ENCODE measurements around the gene ITFG2. TPM values are rescaled to one million over a fixed set of nuclear protein-coding genes. Genes with fewer than 3 reads are reported as not detected.

ITFG2 gene
- total RNA-seq, 3 donors from 2014 or later (not counting 1 experiment from before 2014, with no cell fraction given): 58.6 to 72.0 (median 59.9) TPM

GRCh38 chr12:2857021-2857431 is 44.6 kb downstream of the ITFG2 start, which contains the start of gene TEX52:
Gene TEX52 (minus strand): TSS chr12:2857039. CDS start chr12:2857026, 13 bp downstream.
- no peaks in the 10 kb centered on the region for H3K9me3 Mint-ChIP-seq
- H3K4me1 Mint-ChIP-seq: peaks cover 0 to 5% of the 10 kb centered on the region in 2 donors
- Histone ChIP-seq H3K4me1 (ENCODE audit: control insufficient read depth, insufficient read depth, low read length) (peaks cover under 1% of the 10 kb centered on the region), H3K27ac (ENCODE audit: low read length) (no peak within 1 kb of the TSS), H3K27me3 (ENCODE audit: control insufficient read depth, insufficient read depth, low read length) (no peaks in the 10 kb centered on the region), H3K4me3 (ENCODE audit: low read length) (no peak within 1 kb of the TSS), H3K36me3 (ENCODE audit: control insufficient read depth, insufficient read depth, low read length) (peaks cover 6% of the 10 kb centered on the region), H3K9me3 (ENCODE audit: control insufficient read depth, insufficient read depth, low read length) (no peaks in the 10 kb centered on the region)
- TF ChIP-seq, protein P1, sequence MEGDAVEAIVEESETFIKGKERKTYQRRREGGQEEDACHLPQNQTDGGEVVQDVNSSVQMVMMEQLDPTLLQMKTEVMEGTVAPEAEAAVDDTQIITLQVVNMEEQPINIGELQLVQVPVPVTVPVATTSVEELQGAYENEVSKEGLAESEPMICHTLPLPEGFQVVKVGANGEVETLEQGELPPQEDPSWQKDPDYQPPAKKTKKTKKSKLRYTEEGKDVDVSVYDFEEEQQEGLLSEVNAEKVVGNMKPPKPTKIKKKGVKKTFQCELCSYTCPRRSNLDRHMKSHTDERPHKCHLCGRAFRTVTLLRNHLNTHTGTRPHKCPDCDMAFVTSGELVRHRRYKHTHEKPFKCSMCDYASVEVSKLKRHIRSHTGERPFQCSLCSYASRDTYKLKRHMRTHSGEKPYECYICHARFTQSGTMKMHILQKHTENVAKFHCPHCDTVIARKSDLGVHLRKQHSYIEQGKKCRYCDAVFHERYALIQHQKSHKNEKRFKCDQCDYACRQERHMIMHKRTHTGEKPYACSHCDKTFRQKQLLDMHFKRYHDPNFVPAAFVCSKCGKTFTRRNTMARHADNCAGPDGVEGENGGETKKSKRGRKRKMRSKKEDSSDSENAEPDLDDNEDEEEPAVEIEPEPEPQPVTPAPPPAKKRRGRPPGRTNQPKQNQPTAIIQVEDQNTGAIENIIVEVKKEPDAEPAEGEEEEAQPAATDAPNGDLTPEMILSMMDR (IDR thresholded peaks at IDR 0.05): no peak
- H3K27me3 Mint-ChIP-seq (ENCODE audit: low read depth in 2 of 2): no peaks in the 10 kb centered on the region
- H3K4me3 Mint-ChIP-seq: no peak within 1 kb of the TSS
- intact Hi-C loops (cut with micrococcal nuclease): no loop called here
- DNase-seq: no peak
- ATAC-seq: no peak
- H3K36me3 Mint-ChIP-seq: no peaks in the 10 kb centered on the region
- WGBS (ENCODE audit: insufficient coverage): 91% methylated on average over 3 of the region's 3 CpGs
- H3K27ac Mint-ChIP-seq: no peak within 1 kb of the TSS

GRCh38 chr12:2857576-2857975 is 45.1 kb downstream of the ITFG2 start:
- Histone ChIP-seq H3K9me3 (ENCODE audit: control insufficient read depth, insufficient read depth, low read length) (no peaks in the 10 kb centered on the region), H3K27me3 (ENCODE audit: control insufficient read depth, insufficient read depth, low read length) (no peaks in the 10 kb centered on the region), H3K4me3 (ENCODE audit: low read length) (no peak overlapping the region), H3K27ac (ENCODE audit: low read length) (no peak overlapping the region), H3K4me1 (ENCODE audit: control insufficient read depth, insufficient read depth, low read length) (no peaks in the 10 kb centered on the region), H3K36me3 (ENCODE audit: control insufficient read depth, insufficient read depth, low read length) (peaks cover 6% of the 10 kb centered on the region)
- H3K9me3 Mint-ChIP-seq: no peaks in the 10 kb centered on the region
- no peak for DNase-seq
- peaks cover 0 to 5% of the 10 kb centered on the region in 2 donors for H3K4me1 Mint-ChIP-seq
- no peak overlapping the region for H3K27ac Mint-ChIP-seq
- intact Hi-C loops (cut with micrococcal nuclease): no loop called here
- 94% methylated on average over 7 of the region's 7 CpGs for WGBS (ENCODE audit: insufficient coverage)
- H3K36me3 Mint-ChIP-seq: no peaks in the 10 kb centered on the region
- TF ChIP-seq, protein P1 (IDR thresholded peaks at IDR 0.05): no peak
- no peak overlapping the region for H3K4me3 Mint-ChIP-seq
- no peaks in the 10 kb centered on the region for H3K27me3 Mint-ChIP-seq (ENCODE audit: low read depth in 2 of 2)
- no peak for ATAC-seq

DNA sequence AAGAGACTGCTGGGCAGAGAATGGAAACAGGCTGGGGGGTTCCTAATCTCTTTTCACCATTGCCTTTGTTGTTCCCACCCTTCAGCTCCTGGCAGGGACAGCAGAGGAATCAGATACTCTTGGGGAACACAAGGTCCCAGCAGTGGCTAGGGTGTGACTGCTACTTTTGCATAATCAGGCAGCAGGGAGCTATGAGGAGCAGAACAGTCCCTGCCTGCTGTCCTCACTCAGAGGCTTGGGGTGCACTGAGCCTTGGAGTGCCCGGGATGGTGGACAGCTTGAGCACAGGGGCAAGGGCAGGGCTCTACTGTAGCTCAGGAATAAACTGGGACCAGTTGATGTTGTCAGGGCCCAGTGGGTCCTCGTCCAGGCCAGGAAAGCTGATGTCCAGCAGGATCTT is 45.9 kb downstream of the ITFG2 start:
- H3K4me3 Mint-ChIP-seq: no peak overlapping the region
- peaks cover 6% of the 10 kb centered on the region for H3K36me3 ChIP-seq (ENCODE audit: control insufficient read depth, insufficient read depth, low read length)

More for the DNA sequence above, 45.9 kb downstream of the ITFG2 start:
- H3K27ac Mint-ChIP-seq: no peak overlapping the region
- H3K4me1 Mint-ChIP-seq: peaks cover 0 to 5% of the 10 kb centered on the region in 2 donors
- 95% methylated on average over 2 of the region's 2 CpGs for WGBS (ENCODE audit: insufficient coverage)
- H3K27me3 Mint-ChIP-seq (ENCODE audit: low read depth in 2 of 2): no peaks in the 10 kb centered on the region
- ATAC-seq: no peak
- intact Hi-C loops (cut with micrococcal nuclease): no loop called here
- Histone ChIP-seq H3K9me3 (ENCODE audit: control insufficient read depth, insufficient read depth, low read length) (no peaks in the 10 kb centered on the region), H3K27ac (ENCODE audit: low read length) (no peak overlapping the region), H3K4me1 (ENCODE audit: control insufficient read depth, insufficient read depth, low read length) (no peaks in the 10 kb centered on the region), H3K27me3 (ENCODE audit: control insufficient read depth, insufficient read depth, low read length) (no peaks in the 10 kb centered on the region), H3K4me3 (ENCODE audit: low read length) (no peak overlapping the region)
- H3K9me3 Mint-ChIP-seq: no peaks in the 10 kb centered on the region
- no peaks in the 10 kb centered on the region for H3K36me3 Mint-ChIP-seq
- no peak for DNase-seq
- TF ChIP-seq, protein P1 (IDR thresholded peaks at IDR 0.05): no peak

Measured in natural killer cell (primary cell).